Right lung (tissue), 10 donors: ENCODE measurements around the gene ATF1. TPM values are rescaled to one million over a fixed set of nuclear protein-coding genes. Genes with fewer than 3 reads are reported as not detected.

Source experiments
- DNase-seq, 2 donors: peaks; one replicate each; pipeline ENCODE4 v3.0.0-alpha.2; 2013
- long read RNA-seq, 8 donors: transcript quantifications; one replicate each; lab custom pipeline, GENCODE V29; 2026
- polyA plus RNA-seq, 5 donors: library from polyadenylated mRNA; unstranded; fragments of 120-200 nt; gene quantifications; one replicate each; pipeline versions ENCODE4 v1.2.1 to v1.2.3, GENCODE V29; 2013; ENCODE audit warnings: inconsistent platforms in 1 of 5, low replicate concordance in 1 of 5; ENCODE audit not compliant: insufficient read length in 5 of 5, insufficient read depth in 1 of 5

The ATF1 gene
- 10 to 100 TPM; 38.0 to 57.1 (median 50.9) TPM for polyA plus RNA-seq
- long read RNA-seq, donor 1, transcript ATF1-201 (7 exons, 2,181 nt) = major isoform, 8 of 19 reads
- long read RNA-seq, donor 1, partial matches to known transcripts = 11 of 19 reads
- long read RNA-seq, donor 1, other reads (novel, unspliced or antisense) = 0 of 19 reads
- long read RNA-seq, donor 2, transcript ATF1-201 (7 exons, 2,181 nt) = major isoform, 5 of 5 reads
- long read RNA-seq, donor 2, partial matches to known transcripts = 0 of 5 reads
- long read RNA-seq, donor 2, other reads (novel, unspliced or antisense) = 0 of 5 reads
- long read RNA-seq, donor 3, transcript ATF1-201 (7 exons, 2,181 nt) = major isoform, 12 of 12 reads
- long read RNA-seq, donor 3, partial matches to known transcripts = 0 of 12 reads
- long read RNA-seq, donor 3, other reads (novel, unspliced or antisense) = 0 of 12 reads
- long read RNA-seq, donor 4, partial matches to known transcripts = 0 of 4 reads
- long read RNA-seq, donor 4, other reads (novel, unspliced or antisense) = 0 of 4 reads
- long read RNA-seq, donor 5, transcript ATF1-201 (7 exons, 2,181 nt) = major isoform, 10 of 16 reads
- long read RNA-seq, donor 5, partial matches to known transcripts = 6 of 16 reads
- long read RNA-seq, donor 5, other reads (novel, unspliced or antisense) = 0 of 16 reads
- long read RNA-seq, donor 6, transcript ATF1-201 (7 exons, 2,181 nt) = major isoform, 8 of 8 reads
- long read RNA-seq, donor 6, partial matches to known transcripts = 0 of 8 reads
- long read RNA-seq, donor 6, other reads (novel, unspliced or antisense) = 0 of 8 reads
- long read RNA-seq, donor 7, transcript ATF1-201 (7 exons, 2,181 nt) = major isoform, 5 of 5 reads
- long read RNA-seq, donor 7, partial matches to known transcripts = 0 of 5 reads
- long read RNA-seq, donor 7, other reads (novel, unspliced or antisense) = 0 of 5 reads
- long read RNA-seq, donor 8, partial matches to known transcripts = 0 of 1 reads
- long read RNA-seq, donor 8, other reads (novel, unspliced or antisense) = 0 of 1 reads

DNA sequence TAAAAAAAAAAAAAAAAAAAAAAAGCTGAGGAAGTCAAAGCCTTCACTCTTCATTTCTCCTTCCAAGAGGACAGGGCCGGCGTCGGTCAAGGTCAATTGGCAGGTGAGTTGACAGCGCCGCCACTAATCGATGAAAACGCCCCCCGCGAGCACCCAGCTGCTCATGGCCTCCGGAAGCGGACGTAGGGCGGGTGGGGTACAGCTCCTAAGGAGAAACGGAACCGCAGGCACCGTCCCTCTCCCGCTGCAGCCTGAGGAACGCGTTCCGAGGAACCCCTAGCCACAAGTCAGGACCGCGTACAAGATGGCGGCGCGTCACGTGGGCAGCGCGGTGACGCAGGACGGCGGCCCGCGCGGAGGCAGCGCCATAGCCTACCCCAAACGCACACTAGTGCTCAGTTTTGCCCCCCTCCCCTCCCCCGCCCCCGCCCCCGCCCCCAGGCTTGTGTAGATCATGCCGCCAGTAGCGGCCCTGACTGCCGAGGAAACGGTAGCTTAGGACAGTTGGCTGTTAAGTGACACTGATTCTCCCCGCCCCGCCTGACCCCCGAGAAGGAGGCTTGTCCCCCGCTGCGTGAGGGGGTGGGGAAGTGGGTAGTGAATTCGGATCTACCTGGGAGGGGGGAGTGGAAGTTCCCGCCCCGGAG, at the start of gene ATF1:
Gene ATF1, plus strand, starts transcription at position 463 of the 647 bp plus-strand sequence. CDS start 16,045 bp downstream, outside the sequence.
- DNase-seq = peak; percentile 91 to 92

DNA sequence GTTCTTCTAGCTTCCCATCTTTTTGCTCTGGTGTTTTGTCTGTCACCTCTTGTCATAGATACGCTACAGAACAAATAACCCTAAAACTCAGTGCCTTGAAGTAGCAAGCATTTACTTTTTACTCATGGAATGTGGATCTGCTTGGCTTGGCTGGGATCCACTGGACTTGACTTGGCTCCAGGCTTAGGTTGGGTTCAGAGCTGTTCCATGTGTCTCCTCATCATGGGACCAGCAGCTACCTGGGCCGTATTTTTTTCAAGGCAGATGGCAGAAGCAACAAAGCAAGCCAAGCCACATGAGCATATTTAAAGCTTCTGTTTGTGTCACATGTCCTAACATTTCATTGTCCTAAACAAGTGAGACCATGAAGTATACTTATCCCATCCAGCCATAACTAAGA, 48.7 kb upstream of the ATF1 start:
- no peak for DNase-seq

DNA sequence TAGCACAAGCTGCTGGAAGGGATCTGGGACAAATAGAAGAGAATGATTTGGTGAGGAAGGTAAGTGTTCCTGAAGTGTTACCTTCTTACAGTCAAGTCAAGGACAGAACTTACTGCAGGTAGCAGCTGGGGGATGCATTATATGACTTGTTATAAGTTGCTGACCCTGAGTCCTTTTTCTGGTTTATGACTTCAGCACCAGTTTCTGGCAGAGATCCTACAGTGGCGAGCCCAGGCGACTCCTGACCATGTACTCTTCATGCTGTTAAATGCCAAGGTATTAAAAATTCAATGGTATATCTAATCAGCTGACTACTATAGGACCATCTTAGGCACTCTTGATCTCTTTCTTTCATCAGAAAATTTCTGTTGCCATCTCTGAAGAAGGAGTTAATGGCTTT, 45.1 kb upstream of the ATF1 start:
- no peak for DNase-seq

DNA sequence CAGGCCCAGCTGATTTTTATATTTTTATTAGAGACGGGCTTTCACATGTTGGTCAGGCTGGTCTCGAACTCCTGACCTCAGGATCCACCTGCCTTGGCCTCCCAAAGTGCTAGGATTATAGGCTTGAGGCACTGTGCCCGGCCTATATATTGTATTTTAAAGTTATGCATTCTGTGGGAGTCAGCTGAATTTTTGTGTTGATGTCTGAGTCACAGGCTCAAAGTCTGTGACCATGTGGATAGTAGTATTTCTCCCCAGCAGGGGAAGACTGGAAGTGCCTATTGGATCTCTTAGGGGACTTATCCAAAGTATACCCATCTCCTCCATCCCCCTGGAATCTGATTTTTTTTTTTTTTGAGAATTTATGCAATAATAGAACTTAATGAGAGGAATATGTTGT, 43.8 kb upstream of the ATF1 start:
- DNase-seq = no peak

DNA sequence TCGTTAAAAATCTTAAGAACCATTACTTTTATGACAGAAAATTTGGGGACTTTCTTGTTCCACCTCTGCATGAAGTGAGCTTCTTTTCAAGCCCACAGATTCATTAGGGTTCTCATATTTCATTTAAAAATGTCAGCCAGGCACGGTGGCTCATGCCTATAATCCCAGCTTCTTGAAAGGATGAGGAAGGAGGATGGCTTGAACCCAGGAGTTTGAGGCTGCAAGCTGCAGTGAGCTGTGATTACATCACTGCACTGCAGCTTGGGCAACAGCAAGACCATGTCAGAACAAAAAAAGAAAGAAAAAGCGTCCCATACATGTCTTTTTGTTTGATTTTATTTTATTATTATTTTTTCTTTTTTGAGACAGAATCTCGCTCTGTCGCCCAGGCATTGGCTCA, 43.4 kb upstream of the ATF1 start:
- no peak for DNase-seq

DNA sequence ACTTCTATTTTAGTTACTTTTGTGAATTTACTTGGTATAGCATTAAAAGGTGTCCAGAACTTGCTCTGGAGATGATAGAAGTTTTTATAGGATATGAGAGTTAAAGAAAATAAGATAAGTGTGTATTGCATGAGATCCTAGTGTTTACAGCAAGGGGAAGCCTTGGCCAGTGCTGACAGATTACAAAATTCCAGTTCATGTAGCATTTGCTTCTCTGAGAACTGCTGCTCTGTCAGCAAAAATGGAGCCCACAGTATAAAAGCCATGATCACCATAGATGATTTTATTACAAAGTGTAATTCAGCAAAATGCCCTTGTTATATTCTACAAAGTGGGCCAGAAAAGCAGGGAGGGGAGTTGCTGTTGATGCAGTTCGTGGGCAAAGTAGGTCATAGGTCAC, 40.0 kb upstream of the ATF1 start:
- DNase-seq = peak; percentile 31 to 61

DNA sequence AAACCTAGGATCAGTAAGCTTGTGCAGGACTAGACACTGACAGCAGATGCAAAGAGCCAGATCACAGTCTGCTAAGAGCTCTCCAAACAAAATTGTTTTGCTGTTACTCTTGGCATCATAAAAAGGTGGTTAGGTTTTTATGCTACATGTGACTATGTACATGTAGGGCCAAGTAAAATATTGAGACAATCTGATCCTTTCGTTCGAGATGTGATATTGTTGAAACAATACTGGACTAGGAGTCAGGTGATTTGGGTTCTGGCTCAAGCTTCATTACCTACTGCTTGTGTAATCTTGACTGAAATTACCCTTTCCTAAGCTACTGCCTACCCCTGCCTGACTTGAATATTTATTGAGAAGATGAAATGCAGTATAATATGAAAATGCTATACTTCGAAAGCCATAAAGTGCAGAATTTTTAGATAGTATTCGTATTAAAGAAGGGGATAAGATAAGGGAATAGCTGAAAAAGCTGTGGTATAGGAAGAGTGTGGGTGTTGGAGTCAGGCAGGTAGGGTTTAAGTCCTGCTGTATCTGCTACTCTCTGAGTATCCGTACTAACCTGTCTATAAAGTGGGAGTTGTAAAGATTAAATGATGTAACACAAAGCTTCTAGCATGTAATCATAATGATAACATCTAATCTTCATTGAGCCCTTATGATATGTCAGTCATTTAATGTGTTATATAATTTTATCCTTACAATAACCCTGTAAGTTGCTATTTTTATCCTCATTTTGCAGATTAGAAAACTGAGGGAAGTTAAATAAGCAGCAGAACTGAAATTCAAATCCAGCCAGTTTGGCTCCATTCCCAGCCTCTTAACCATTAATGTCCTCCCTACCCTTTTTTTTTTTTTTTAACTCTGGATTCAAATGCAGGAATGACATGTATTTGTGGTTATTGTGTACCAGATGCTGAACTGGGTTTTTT, 38.6 kb upstream of the ATF1 start:
- DNase-seq = no peak

DNA sequence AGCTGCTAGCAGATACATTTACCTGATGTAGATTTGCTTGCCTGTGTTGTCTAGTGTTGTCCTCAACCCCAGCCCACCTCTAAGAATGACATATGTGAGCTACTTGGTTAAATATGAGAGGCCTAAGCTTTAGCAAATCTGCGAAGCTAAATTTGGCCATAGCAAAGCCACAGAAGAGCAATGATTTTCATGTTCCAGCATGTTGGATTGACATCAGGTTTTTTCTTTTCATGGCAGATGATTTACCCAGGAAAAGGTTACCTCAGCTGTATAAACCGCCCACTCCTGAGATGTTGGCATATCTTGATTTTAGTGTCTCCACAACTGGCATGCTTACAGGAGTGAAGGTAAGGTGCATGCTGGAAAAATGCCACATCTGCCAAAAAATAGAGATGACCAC, 36.4 kb upstream of the ATF1 start:
- DNase-seq = no peak

DNA sequence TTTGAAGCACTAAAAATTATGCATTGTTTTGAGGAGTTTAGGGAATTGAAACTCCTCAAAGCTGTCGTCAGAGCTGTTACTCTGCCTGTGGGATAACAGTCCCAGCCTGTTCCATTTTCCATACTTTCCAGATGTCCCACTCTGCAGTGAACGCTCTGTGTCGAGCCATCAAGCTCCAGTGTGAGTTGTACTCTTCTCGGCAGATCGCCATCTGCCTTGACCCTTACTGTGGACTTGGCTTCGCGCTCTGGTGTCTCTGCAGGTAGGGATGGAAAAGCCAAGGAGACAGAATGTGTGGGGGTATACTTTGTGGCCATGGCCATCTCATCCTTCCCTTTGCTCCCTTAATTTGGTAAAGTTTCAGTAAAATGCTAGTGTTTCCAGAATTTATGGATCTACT, 35.5 kb upstream of the ATF1 start:
- DNase-seq = no peak

DNA sequence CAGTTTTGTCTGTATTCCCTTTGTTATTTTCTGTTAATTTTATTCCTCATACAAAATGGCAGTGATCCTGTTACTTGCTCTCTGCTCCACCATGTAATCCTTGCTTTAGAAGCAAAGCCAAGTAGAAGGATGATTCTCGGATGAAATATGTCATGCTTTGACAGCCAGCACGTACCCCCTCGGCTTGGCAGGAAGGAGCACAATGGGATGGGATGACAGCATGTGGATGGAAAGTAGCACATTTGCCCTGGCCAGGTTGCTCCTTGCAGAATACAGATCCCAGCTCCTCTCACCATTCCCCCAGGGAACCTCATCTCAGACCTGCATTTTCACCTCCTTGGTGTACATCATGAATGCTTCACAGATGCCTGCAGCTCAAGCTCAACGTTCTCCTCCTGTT, 35.1 kb upstream of the ATF1 start:
- no peak for DNase-seq

DNA sequence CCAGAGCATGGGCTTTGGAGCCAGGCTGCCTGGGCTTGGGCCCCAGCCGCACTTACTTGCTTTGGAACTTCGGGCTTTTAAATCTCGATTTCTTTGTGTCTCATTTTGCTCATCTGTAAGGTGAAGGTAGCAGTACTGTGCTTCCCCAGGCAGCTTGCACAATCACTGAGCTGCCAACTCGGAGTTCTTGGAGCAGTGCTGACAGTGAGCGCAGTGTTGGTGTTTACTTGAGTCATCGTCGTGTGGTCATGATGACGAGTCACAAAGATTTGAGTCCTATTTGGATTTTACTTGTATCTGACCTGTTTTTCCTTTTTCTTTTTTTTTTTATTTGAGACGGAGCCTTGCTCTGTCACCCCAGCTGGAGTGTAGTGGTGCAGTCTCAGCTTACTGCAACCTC, 31.3 kb upstream of the ATF1 start:
- no peak for DNase-seq

DNA sequence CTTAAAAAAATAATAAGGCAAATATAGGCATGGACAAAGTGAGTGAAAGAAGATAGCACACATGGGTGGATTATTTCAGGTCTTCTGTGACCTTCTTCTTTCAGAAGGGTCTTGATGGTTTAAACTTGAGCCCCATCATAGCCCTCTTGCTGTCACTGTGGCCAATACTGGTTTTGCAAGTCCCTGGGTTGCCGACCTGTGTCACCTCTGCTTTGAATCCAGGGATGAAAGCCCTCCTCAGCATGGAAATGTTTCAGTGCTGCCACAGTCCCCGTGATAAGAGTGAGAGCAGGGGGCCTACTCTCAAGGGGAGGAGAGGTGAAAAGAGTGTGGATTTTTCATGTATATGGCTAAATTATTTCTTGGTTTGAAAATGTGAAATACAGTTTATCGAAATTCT, 30.2 kb upstream of the ATF1 start:
- DNase-seq = no peak

DNA sequence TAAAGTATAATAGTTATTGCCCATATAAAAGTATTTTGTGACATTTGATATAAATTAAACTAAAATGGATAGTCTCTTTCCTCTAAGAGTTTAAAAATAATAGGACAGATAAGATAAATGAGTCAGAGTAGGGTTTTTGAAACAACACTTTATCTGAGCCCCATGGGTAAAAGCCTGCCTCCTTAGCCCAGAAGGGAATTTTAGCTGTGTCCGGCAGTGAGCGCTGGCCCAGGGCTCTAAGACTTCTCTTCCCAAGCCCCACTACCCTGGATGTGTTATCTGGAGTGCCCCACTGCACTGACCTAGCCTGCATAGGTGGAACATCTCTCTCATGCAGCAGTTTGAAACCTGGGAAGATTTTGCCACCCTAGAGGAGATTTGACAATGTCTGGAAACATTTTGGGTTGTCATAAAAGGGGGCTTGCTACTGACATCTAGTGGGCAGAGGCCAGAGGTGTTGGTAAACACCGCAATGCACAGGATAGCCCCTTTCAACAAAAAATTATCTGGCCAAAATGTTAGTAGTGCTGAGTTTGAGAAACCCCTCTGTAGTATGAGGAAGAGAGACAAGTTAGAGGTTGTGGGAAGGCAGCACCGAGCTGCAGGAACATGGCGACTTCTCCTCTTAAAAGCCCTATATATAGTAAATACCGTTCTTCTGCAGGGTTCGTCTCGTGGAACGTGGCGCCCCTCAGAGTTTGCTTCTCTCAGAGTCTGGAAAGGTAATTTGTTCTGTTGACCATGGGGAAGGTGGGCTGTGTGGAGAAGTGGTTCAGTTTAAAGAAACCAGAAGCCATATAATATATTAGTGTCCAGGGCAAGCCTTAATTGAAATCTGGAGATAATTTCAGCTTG, 29.3 kb upstream of the ATF1 start:
- DNase-seq = peak; percentile 16 to 33

DNA sequence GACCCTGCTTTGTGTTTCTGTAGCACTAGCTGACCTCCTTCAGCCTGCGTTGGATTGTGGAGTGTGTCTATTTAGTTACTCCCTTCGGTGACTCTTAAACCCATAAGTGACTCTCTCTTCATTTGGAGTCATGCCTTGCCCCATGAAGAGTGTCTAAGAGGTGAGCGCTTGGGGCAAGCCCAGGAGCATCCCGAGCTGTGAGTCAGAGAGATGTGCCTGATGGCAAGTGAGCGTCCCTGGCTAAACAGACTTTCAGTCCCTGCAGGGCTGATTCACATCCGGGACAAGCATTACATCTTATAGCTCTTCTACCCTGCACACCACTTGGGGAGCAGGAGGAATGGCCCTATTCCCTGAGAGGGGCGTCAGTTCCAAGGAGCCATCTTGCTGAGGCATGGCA, 24.3 kb upstream of the ATF1 start:
- no peak for DNase-seq

DNA sequence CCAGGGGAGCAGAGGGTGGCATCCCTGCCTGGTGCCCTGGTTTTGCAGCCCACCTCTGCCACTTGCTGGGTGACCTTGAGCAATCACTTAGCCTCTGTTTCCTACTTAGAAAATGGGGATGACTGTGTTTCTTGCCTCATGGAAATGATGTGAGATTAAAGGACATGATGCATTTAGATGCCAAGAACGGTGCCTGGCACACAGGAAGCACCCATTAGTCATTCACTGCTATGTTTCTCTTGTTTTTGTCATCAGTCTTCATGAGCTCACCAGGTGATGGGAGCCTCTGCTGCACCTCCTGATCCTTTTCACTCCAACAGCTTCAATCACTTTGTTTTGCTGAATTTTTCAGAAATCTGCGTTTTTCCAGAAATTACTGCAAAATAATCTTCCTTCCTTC, 23.6 kb upstream of the ATF1 start:
- DNase-seq = no peak

DNA sequence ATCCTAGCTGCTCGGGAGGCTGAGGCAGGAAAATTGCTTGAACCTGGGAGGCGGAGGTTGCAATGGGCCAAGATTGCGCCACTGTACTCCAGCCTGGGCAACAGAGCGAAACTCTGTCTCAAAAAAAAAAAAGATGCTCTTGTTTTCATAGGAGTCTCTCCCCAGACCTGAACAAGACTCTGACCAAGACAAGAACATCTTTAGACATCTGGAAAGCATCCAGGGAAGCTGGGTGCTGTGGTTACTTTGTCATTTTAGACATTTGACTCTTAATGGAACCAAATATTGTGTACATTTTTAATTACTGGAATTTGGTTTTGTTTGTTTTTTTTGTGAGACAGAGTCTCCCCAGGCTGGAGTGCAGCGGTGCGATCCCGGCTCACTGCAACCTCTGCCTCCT, 21.1 kb upstream of the ATF1 start:
- DNase-seq = no peak

DNA sequence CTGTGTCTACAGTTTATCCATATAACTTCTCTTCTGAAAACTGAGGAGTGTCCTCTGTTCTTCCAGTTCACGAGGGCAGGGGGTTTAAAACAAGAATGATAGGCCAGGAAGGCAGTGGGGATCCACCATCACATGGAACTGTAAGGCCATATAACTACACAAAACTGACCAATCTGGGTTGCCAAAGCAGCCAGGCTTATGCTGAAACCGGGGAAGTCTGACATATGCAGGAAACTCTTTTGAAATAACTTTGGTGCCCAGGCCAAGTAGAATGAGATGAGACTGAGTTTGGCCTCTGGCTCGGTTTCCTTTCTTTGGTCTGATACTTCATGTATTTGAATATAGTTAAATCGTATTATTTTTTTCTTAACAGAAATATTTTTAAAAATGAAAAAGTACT, 18.0 kb upstream of the ATF1 start:
- no peak for DNase-seq

DNA sequence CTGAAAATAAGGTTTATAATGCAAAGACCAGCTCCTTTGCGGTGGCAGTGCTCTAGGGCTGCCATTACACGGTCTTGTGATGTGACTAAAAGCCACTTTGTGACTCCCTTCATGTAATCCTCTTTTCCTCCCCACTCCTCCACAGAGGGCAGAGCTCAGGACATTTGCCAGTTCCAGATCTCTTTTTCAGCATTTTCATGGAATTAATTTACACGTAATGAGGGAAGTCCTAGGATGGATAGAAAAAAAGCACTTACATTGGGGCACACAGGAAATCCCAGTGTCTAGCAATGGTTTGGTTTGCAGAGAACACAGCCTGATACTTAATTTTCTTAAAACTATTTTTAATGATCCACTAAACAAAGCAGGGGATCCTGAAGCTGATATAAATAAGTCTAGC, 17.5 kb upstream of the ATF1 start:
- DNase-seq = no peak

DNA sequence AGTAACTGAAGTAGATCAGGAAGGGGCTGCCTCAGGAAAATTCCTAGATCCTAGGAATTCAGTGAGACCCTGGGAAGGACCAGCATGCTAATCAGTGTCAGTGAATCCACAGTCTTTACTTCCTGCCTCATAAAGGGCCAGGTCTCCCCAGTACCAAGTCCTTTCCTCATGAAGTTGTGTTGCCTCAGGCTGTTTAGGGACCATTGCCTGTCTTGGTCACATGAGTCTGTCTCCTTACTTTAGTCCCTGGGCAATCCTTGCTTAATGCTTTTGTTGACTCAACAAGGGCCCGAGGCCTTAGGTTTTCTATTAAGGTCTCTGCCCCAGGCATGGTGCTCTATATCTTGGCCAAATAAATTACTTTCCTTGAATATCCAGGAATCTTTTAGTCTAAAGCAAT, 16.1 kb upstream of the ATF1 start:
- DNase-seq = no peak

DNA sequence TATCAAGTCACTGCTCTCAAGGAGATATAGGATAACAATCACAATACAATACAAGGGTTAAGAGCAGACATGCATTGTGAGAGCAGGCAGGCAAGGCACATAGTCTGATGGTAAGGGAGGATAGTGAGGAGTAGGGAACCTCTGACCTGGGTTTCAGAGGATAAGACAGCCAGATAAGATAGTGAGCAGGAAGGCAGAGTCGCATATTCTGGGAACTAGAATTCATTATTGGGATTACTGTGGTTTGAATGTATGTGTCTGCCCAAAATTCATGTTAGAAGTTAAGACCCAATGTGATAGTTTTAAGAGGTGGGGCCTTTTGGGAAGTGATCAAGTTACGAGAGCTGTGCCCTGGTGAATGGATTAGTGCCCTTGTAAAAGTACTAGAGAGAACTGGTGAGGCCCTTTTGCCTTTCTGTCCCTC, 14.4 kb upstream of the ATF1 start:
- DNase-seq = no peak
